ENCODE measurements around the gene HADHA. TPM values are rescaled to one million over a fixed set of nuclear protein-coding genes. Genes with fewer than 3 reads are reported as not detected.

HADHA gene
- total RNA-seq (10 to 100 TPM; 76.1 to 95.8 (median 91.9) TPM), total RNA-seq (94.7 to 189 (median 146) reads per million in 29 experiments)
- total RNA-seq (2013): 133 TPM

GRCh38 chr2:26244309-26245230, at the start of gene HADHA, which contains the start of gene HADHB:
HADHA (minus strand) TSS chr2:26244632; CDS start chr2:26244596, 36 bp downstream.
HADHB (plus strand) TSS chr2:26244939; CDS start chr2:26254255, 9,316 bp downstream.
- no peaks in the 10 kb centered on the region for H3K9me3 Mint-ChIP-seq
- ChIA-PET CTCF (interaction anchor here in 1 of 2 donors (1.0 to 1.5 kb wide), 4 partner anchors 56 to 253 kb away, joined by 3 read pairs; partner anchors contain the start of gene ADGRF3), POLR2A (interaction anchor here (0.6 to 1.9 kb wide), 4 partner anchors 18 to 1235 kb away, joined by 3 to 8 read pairs (median 3); partner anchors contain the start of genes ASXL2 (in 1 of the 2) and SELENOI (in 1 of the 2))
- no peaks in the 10 kb centered on the region for H3K27me3 Mint-ChIP-seq
- H3K27ac Mint-ChIP-seq: peak within 1 kb of the TSS; percentile 100
- Histone ChIP-seq H3K4me1 (ENCODE audit: control insufficient read depth in 1 of 2, extremely low read depth in 1 of 2, insufficient read depth in 2 of 2, low read length in 2 of 2) (peaks cover 20 to 30% of the 10 kb centered on the region in 2 experiments), H3K27me3 (replicated peaks in 1 of 2; ENCODE audit: control insufficient read depth in 2 of 2, extremely low read depth in 1 of 2, insufficient read depth in 2 of 2, low read length in 1 of 2) (no peaks in the 10 kb centered on the region), H3K4me3 (ENCODE audit: control insufficient read depth in 1 of 2, extremely low read depth in 1 of 2, low read length in 1 of 2) (peak within 1 kb of the TSS; percentile 95 to 100), H3K9me3 (no peaks in the 10 kb centered on the region), H3K27ac (ENCODE audit: low read length) (peak within 1 kb of the TSS; percentile 99), H3K36me3 (ENCODE audit: control insufficient read depth in 2 of 2, extremely low read depth in 1 of 2, insufficient read depth in 1 of 2, low read length in 1 of 2) (no peaks in the 10 kb centered on the region)
- H3K4me3 Mint-ChIP-seq: peak within 1 kb of the TSS; percentile 97 to 100 (median 99)
- peak; percentile 87 to 93 (median 89) for ATAC-seq (replicated peaks in 1 of 4)
- WGBS (ENCODE audit: insufficient coverage): under 1% methylated on average over 53 of the region's 63 CpGs
- peaks cover 67 to 69% (median 68%) of the 10 kb centered on the region in 3 donors for H3K4me1 Mint-ChIP-seq
- DNase-seq: peak; percentile 64 to 91 (median 79)
- peaks cover 7% of the 10 kb centered on the region for H3K36me3 Mint-ChIP-seq

DNA sequence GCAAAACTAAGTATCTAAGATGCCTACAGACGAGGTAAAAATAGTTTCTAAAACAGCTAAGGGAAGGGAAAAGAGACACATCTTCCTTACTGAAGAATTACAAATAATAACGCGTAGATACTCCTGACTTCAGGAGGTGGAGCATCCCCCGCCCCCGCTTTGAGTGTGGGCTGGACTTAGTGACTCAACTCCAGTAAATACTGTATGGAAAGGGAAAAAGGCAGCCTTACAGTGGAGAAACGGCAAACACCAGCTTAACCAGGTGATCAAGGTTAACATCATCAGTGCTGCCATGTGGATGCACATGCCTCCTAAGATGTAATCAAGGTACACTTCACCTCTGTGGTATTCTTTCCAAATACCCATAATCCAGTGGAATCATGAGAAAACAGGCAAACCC, 48.2 kb upstream of the HADHA start:
- Histone ChIP-seq H3K36me3 (ENCODE audit: control insufficient read depth in 2 of 2, extremely low read depth in 1 of 2, insufficient read depth in 1 of 2, low read length in 1 of 2) (peaks cover 0 to 17% of the 10 kb centered on the region in 2 donors), H3K9me3 (no peaks in the 10 kb centered on the region), H3K4me3 (ENCODE audit: control insufficient read depth in 1 of 2, extremely low read depth in 1 of 2, low read length in 1 of 2) (no peak overlapping the region), H3K4me1 (ENCODE audit: control insufficient read depth in 1 of 2, extremely low read depth in 1 of 2, insufficient read depth in 2 of 2, low read length in 2 of 2) (no peaks in the 10 kb centered on the region), H3K27ac (ENCODE audit: low read length) (no peak overlapping the region), H3K27me3 (replicated peaks in 1 of 2; ENCODE audit: control insufficient read depth in 2 of 2, extremely low read depth in 1 of 2, insufficient read depth in 2 of 2, low read length in 1 of 2) (no peaks in the 10 kb centered on the region)
- no peaks in the 10 kb centered on the region for H3K4me1 Mint-ChIP-seq
- no peak for ATAC-seq (replicated peaks in 1 of 4)
- DNase-seq: no peak
- no peak overlapping the region for H3K27ac Mint-ChIP-seq
- H3K36me3 Mint-ChIP-seq: peaks cover 10% of the 10 kb centered on the region
- CTCF ChIA-PET: no interaction called here
- no peak overlapping the region for H3K4me3 Mint-ChIP-seq
- H3K9me3 Mint-ChIP-seq: no peaks in the 10 kb centered on the region
- H3K27me3 Mint-ChIP-seq: no peaks in the 10 kb centered on the region
- POLR2A ChIA-PET: no interaction called here
- WGBS (ENCODE audit: insufficient coverage): no CpG with 5 or more reads among the region's 6 CpGs

DNA sequence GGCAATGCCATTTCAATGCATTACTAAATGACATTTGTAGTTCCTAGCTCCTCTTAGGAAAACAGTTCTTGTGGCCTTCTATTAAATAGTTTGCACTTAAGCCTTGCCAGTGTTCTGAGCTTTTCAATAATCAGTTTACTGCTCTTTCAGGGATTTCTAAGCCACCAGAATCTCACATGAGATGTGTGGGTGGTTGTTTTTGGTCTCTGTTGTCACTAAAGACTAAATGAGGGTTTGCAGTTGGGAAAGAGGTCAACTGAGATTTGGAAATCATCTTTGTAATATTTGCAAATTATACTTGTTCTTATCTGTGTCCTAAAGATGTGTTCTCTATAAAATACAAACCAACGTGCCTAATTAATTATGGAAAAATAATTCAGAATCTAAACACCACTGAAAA, 45.6 kb upstream of the HADHA start:
- ChIA-PET POLR2A (no interaction called here), CTCF (no interaction called here)
- Histone ChIP-seq H3K4me1 (ENCODE audit: control insufficient read depth in 1 of 2, extremely low read depth in 1 of 2, insufficient read depth in 2 of 2, low read length in 2 of 2) (no peaks in the 10 kb centered on the region), H3K27me3 (replicated peaks in 1 of 2; ENCODE audit: control insufficient read depth in 2 of 2, extremely low read depth in 1 of 2, insufficient read depth in 2 of 2, low read length in 1 of 2) (no peaks in the 10 kb centered on the region), H3K4me3 (ENCODE audit: control insufficient read depth in 1 of 2, extremely low read depth in 1 of 2, low read length in 1 of 2) (no peak overlapping the region), H3K9me3 (no peaks in the 10 kb centered on the region), H3K36me3 (ENCODE audit: control insufficient read depth in 2 of 2, extremely low read depth in 1 of 2, insufficient read depth in 1 of 2, low read length in 1 of 2) (peaks cover 3 to 35% of the 10 kb centered on the region in 2 donors), H3K27ac (ENCODE audit: low read length) (no peak overlapping the region)
- Mint-ChIP-seq H3K36me3 (peaks cover 21% of the 10 kb centered on the region), H3K27ac (no peak overlapping the region), H3K4me1 (no peaks in the 10 kb centered on the region), H3K27me3 (no peaks in the 10 kb centered on the region), H3K9me3 (no peaks in the 10 kb centered on the region), H3K4me3 (no peak overlapping the region)
- DNase-seq: no peak
- ATAC-seq (replicated peaks in 1 of 4): no peak
- WGBS (ENCODE audit: insufficient coverage): no CpG with 5 or more reads among the region's 1 CpG

- no peak for ATAC-seq (replicated peaks in 1 of 4)
- Histone ChIP-seq H3K4me1 (ENCODE audit: control insufficient read depth in 1 of 2, extremely low read depth in 1 of 2, insufficient read depth in 2 of 2, low read length in 2 of 2) (no peaks in the 10 kb centered on the region), H3K27me3 (replicated peaks in 1 of 2; ENCODE audit: control insufficient read depth in 2 of 2, extremely low read depth in 1 of 2, insufficient read depth in 2 of 2, low read length in 1 of 2) (no peaks in the 10 kb centered on the region), H3K36me3 (ENCODE audit: control insufficient read depth in 2 of 2, extremely low read depth in 1 of 2, insufficient read depth in 1 of 2, low read length in 1 of 2) (peaks cover 3 to 53% of the 10 kb centered on the region in 2 donors), H3K4me3 (ENCODE audit: control insufficient read depth in 1 of 2, extremely low read depth in 1 of 2, low read length in 1 of 2) (no peak overlapping the region), H3K9me3 (no peaks in the 10 kb centered on the region), H3K27ac (ENCODE audit: low read length) (no peak overlapping the region)
- WGBS (ENCODE audit: insufficient coverage): 100% methylated on average over 3 of the region's 3 CpGs
- H3K4me3 Mint-ChIP-seq: no peak overlapping the region
- H3K36me3 Mint-ChIP-seq: peaks cover 46% of the 10 kb centered on the region
- ChIA-PET CTCF (no interaction called here), POLR2A (interaction anchor here in 1 of 2 donors (0.7 kb wide), 1 partner anchor 43 kb away, joined by 7 read pairs; no protein-coding TSS in a partner anchor)
- H3K27me3 Mint-ChIP-seq: no peaks in the 10 kb centered on the region
- H3K4me1 Mint-ChIP-seq: no peaks in the 10 kb centered on the region
- H3K27ac Mint-ChIP-seq: no peak overlapping the region
- H3K9me3 Mint-ChIP-seq: no peaks in the 10 kb centered on the region
- DNase-seq: no peak
Measured at GRCh38 chr2:26285931-26286330, 41.5 kb upstream of the HADHA start.

DNA sequence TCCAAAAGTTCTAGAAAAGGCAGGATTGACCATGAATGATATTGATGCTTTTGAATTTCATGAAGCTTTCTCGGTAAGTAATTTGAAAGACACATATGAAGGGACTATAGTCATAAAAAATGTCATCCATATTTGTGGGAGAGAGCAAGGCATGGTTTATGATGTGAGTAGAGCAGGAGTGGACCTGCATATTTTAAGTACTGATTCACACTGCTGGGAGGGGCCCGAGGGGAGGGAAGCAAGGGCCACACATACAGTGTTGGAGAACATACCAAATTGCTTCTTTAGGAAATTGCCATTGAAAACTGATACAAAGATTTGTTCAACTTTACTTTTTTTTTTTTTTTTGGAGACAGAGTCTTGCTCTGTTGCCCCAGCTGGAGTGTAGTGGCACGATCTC, 39.7 kb upstream of the HADHA start:
- Mint-ChIP-seq H3K4me1 (no peaks in the 10 kb centered on the region), H3K4me3 (no peak overlapping the region), H3K9me3 (no peaks in the 10 kb centered on the region), H3K27ac (no peak overlapping the region), H3K27me3 (no peaks in the 10 kb centered on the region), H3K36me3 (peaks cover 47% of the 10 kb centered on the region)
- DNase-seq (no peak), ATAC-seq (replicated peaks in 1 of 4) (no peak)
- Histone ChIP-seq H3K4me1 (ENCODE audit: control insufficient read depth in 1 of 2, extremely low read depth in 1 of 2, insufficient read depth in 2 of 2, low read length in 2 of 2) (no peaks in the 10 kb centered on the region), H3K27ac (ENCODE audit: low read length) (no peak overlapping the region), H3K4me3 (ENCODE audit: control insufficient read depth in 1 of 2, extremely low read depth in 1 of 2, low read length in 1 of 2) (no peak overlapping the region), H3K27me3 (replicated peaks in 1 of 2; ENCODE audit: control insufficient read depth in 2 of 2, extremely low read depth in 1 of 2, insufficient read depth in 2 of 2, low read length in 1 of 2) (no peaks in the 10 kb centered on the region), H3K36me3 (ENCODE audit: control insufficient read depth in 2 of 2, extremely low read depth in 1 of 2, insufficient read depth in 1 of 2, low read length in 1 of 2) (peaks cover 3 to 63% of the 10 kb centered on the region in 2 donors), H3K9me3 (no peaks in the 10 kb centered on the region)
- WGBS (ENCODE audit: insufficient coverage): no CpG with 5 or more reads among the region's 3 CpGs
- CTCF ChIA-PET: no interaction called here
- POLR2A ChIA-PET: interaction anchor here in 1 of 2 donors (0.6 kb wide), 1 partner anchor 160 kb away, joined by 14 read pairs; no protein-coding TSS in a partner anchor

DNA sequence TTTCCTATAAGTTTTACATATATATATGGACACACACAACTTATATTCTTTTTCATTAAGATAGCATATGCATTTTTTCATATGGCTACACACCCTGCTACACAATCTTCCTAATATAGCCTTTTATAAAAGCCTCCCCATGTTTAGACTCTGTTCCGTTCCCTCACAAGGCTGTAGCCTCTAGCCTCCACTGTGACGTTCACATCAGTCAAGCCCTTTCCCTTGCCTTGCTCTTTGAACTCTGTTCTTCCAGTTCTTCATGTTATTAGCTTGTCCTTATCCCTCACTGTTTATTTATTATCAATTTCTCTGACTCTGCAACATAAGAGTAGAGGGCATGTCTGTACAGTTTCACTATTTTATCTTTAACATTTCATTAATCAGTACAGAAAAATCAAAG, 39.2 kb upstream of the HADHA start:
- no peak for ATAC-seq (replicated peaks in 1 of 4)
- Mint-ChIP-seq H3K4me1 (no peaks in the 10 kb centered on the region), H3K27me3 (no peaks in the 10 kb centered on the region), H3K4me3 (no peak overlapping the region), H3K36me3 (peaks cover 53% of the 10 kb centered on the region), H3K9me3 (no peaks in the 10 kb centered on the region), H3K27ac (no peak overlapping the region)
- Histone ChIP-seq H3K27me3 (replicated peaks in 1 of 2; ENCODE audit: control insufficient read depth in 2 of 2, extremely low read depth in 1 of 2, insufficient read depth in 2 of 2, low read length in 1 of 2) (no peaks in the 10 kb centered on the region), H3K4me3 (ENCODE audit: control insufficient read depth in 1 of 2, extremely low read depth in 1 of 2, low read length in 1 of 2) (no peak overlapping the region), H3K4me1 (ENCODE audit: control insufficient read depth in 1 of 2, extremely low read depth in 1 of 2, insufficient read depth in 2 of 2, low read length in 2 of 2) (no peaks in the 10 kb centered on the region), H3K36me3 (ENCODE audit: control insufficient read depth in 2 of 2, extremely low read depth in 1 of 2, insufficient read depth in 1 of 2, low read length in 1 of 2) (peaks cover 3 to 66% of the 10 kb centered on the region in 2 donors), H3K27ac (ENCODE audit: low read length) (no peak overlapping the region), H3K9me3 (no peaks in the 10 kb centered on the region)
- POLR2A ChIA-PET: interaction anchor here in 1 of 2 donors (0.6 kb wide), 1 partner anchor 160 kb away, joined by 14 read pairs; no protein-coding TSS in a partner anchor
- 83% methylated on average over 2 of the region's 2 CpGs for WGBS (ENCODE audit: insufficient coverage)
- CTCF ChIA-PET: no interaction called here
- no peak for DNase-seq

All from T-cell (primary cell).